Measurements from ENCODE around the gene CFAP47.

Gene CFAP47

GRCh38 chrX:36364262-36364661 lies 444.7 kb downstream of the CFAP47 start:
- TF ChIP-seq TOX (CRISPR knock-in tag; IDR thresholded peaks at IDR 0.05; ENCODE audit: borderline replicate concordance) (no peak), BACH2 (CRISPR knock-in tag; IDR thresholded peaks at IDR 0.05; ENCODE audit: borderline replicate concordance) (no peak), CREB5 (CRISPR knock-in tag; IDR thresholded peaks at IDR 0.05; ENCODE audit: low read depth) (no peak), ZNF70 (CRISPR knock-in tag; IDR thresholded peaks at IDR 0.05) (no peak)
- ATAC-seq, result no peak

- TF ChIP-seq ZNF70 (CRISPR knock-in tag; IDR thresholded peaks at IDR 0.05) (no peak), ZFP30 (CRISPR knock-in tag; IDR thresholded peaks at IDR 0.05) (no peak), TCF4 (CRISPR knock-in tag; IDR thresholded peaks at IDR 0.05; ENCODE audit: borderline replicate concordance) (no peak), CSDC2 (CRISPR knock-in tag; IDR thresholded peaks at IDR 0.05) (no peak), ESRRG (CRISPR knock-in tag; IDR thresholded peaks at IDR 0.05) (no peak), ZNF8 (CRISPR knock-in tag; IDR thresholded peaks at IDR 0.05) (no peak), ZNF565 (CRISPR knock-in tag; conservative IDR thresholded peaks at IDR 0.05; ENCODE audit: low read depth) (no peak), TOX (CRISPR knock-in tag; IDR thresholded peaks at IDR 0.05; ENCODE audit: borderline replicate concordance) (no peak), PATZ1 (CRISPR knock-in tag; IDR thresholded peaks at IDR 0.05; ENCODE audit: borderline replicate concordance) (no peak), POU6F1 (CRISPR knock-in tag; IDR thresholded peaks at IDR 0.05; ENCODE audit: borderline replicate concordance, low read depth) (no peak), ISL1 (CRISPR knock-in tag; IDR thresholded peaks at IDR 0.05) (no peak)
- ATAC-seq, result no peak
Observed at GRCh38 chrX:36383495-36383894, 464.0 kb downstream of the CFAP47 start.

- TF ChIP-seq OSR1 (CRISPR knock-in tag; IDR thresholded peaks at IDR 0.05) (no peak), PATZ1 (CRISPR knock-in tag; IDR thresholded peaks at IDR 0.05; ENCODE audit: borderline replicate concordance) (no peak), TOX (CRISPR knock-in tag; IDR thresholded peaks at IDR 0.05; ENCODE audit: borderline replicate concordance) (no peak), ZNF8 (CRISPR knock-in tag; IDR thresholded peaks at IDR 0.05) (no peak), ISL1 (CRISPR knock-in tag; IDR thresholded peaks at IDR 0.05) (no peak), PPARA (CRISPR knock-in tag; IDR thresholded peaks at IDR 0.05; ENCODE audit: borderline replicate concordance) (no peak), CSDC2 (CRISPR knock-in tag; IDR thresholded peaks at IDR 0.05) (no peak), ZFP3 (CRISPR knock-in tag; IDR thresholded peaks at IDR 0.05) (no peak), ZFP30 (CRISPR knock-in tag; IDR thresholded peaks at IDR 0.05) (no peak), TSHZ2 (CRISPR knock-in tag; IDR thresholded peaks at IDR 0.05) (no peak), CREB5 (CRISPR knock-in tag; IDR thresholded peaks at IDR 0.05; ENCODE audit: low read depth) (no peak), ZNF565 (CRISPR knock-in tag; conservative IDR thresholded peaks at IDR 0.05; ENCODE audit: low read depth) (no peak), POU6F1 (CRISPR knock-in tag; IDR thresholded peaks at IDR 0.05; ENCODE audit: borderline replicate concordance, low read depth) (no peak), ZNF70 (CRISPR knock-in tag; IDR thresholded peaks at IDR 0.05) (no peak), GLIS3 (CRISPR knock-in tag; IDR thresholded peaks at IDR 0.05) (no peak), RARB (CRISPR knock-in tag; IDR thresholded peaks at IDR 0.05) (no peak), ARNTL (CRISPR knock-in tag; IDR thresholded peaks at IDR 0.05; ENCODE audit: borderline replicate concordance, low read depth) (no peak)
- ATAC-seq, result no peak
Observed at GRCh38 chrX:36388901-36389300, 469.4 kb downstream of the CFAP47 start.

All from SK-N-SH treated with all-trans-retinoic acid at 6 μM for 48 hours (cell line).